ENCODE results near the gene GPHN. TPM values are rescaled to one million over a fixed set of nuclear protein-coding genes. Genes with fewer than 3 reads are reported as not detected.
"Not testable (repeated sequence)": the region's sequence is repeated elsewhere in the genome, so short reads cannot be mapped to it uniquely, and the experiment has no call there.

The GPHN gene
- total RNA-seq, 1 donor from 2014 or later = 33.4 TPM

- no peak overlapping the region for H3K4me3 ChIP-seq
- no peaks in the 10 kb centered on the region for H3K27me3 ChIP-seq (ENCODE audit: low read depth)
- intact Hi-C loops (cut with micrococcal nuclease) = no loop called here
- H3K9me3 ChIP-seq (replicated peaks) = no peaks in the 10 kb centered on the region
- TF ChIP-seq, protein P1, sequence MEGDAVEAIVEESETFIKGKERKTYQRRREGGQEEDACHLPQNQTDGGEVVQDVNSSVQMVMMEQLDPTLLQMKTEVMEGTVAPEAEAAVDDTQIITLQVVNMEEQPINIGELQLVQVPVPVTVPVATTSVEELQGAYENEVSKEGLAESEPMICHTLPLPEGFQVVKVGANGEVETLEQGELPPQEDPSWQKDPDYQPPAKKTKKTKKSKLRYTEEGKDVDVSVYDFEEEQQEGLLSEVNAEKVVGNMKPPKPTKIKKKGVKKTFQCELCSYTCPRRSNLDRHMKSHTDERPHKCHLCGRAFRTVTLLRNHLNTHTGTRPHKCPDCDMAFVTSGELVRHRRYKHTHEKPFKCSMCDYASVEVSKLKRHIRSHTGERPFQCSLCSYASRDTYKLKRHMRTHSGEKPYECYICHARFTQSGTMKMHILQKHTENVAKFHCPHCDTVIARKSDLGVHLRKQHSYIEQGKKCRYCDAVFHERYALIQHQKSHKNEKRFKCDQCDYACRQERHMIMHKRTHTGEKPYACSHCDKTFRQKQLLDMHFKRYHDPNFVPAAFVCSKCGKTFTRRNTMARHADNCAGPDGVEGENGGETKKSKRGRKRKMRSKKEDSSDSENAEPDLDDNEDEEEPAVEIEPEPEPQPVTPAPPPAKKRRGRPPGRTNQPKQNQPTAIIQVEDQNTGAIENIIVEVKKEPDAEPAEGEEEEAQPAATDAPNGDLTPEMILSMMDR (IDR thresholded peaks at IDR 0.05; ENCODE audit: borderline replicate concordance) = no peak
- no peak overlapping the region for H3K27ac ChIP-seq (replicated peaks)
- peaks cover 6% of the 10 kb centered on the region for H3K4me1 ChIP-seq
- no peaks in the 10 kb centered on the region for H3K36me3 ChIP-seq
- DNase-seq = no peak
Measured at GRCh38 chr14:66824251-66824650, 316.3 kb downstream of the GPHN start.

GRCh38 chr14:66827182-66827581 is 319.2 kb downstream of the GPHN start:
- intact Hi-C loops (cut with micrococcal nuclease) = no loop called here

GRCh38 chr14:66831173-66831572 is 323.2 kb downstream of the GPHN start:
- Histone ChIP-seq H3K4me3 (no peak overlapping the region), H3K27ac (replicated peaks) (no peak overlapping the region), H3K27me3 (ENCODE audit: low read depth) (no peaks in the 10 kb centered on the region), H3K36me3 (no peaks in the 10 kb centered on the region), H3K4me1 (no peaks in the 10 kb centered on the region), H3K9me3 (replicated peaks) (no peaks in the 10 kb centered on the region)
- intact Hi-C loops (cut with micrococcal nuclease) = no loop called here
- DNase-seq = no peak
- TF ChIP-seq, protein P1 (IDR thresholded peaks at IDR 0.05; ENCODE audit: borderline replicate concordance) = no peak

More at GRCh38 chr14:66827182-66827581, 319.2 kb downstream of the GPHN start:
- TF ChIP-seq, protein P1 (IDR thresholded peaks at IDR 0.05; ENCODE audit: borderline replicate concordance) = no peak
- peaks cover 6% of the 10 kb centered on the region for H3K4me1 ChIP-seq
- no peaks in the 10 kb centered on the region for H3K27me3 ChIP-seq (ENCODE audit: low read depth)
- H3K9me3 ChIP-seq (replicated peaks) = no peaks in the 10 kb centered on the region
- no peak for DNase-seq
- H3K4me3 ChIP-seq = no peak overlapping the region
- no peaks in the 10 kb centered on the region for H3K36me3 ChIP-seq
- no peak overlapping the region for H3K27ac ChIP-seq (replicated peaks)

- TF ChIP-seq, protein P1 (IDR thresholded peaks at IDR 0.05; ENCODE audit: borderline replicate concordance) = no peak
- intact Hi-C loops (cut with micrococcal nuclease) = no loop called here
- H3K4me3 ChIP-seq = no peak overlapping the region
Measured at GRCh38 chr14:66833816-66834215, 325.9 kb downstream of the GPHN start.

DNA sequence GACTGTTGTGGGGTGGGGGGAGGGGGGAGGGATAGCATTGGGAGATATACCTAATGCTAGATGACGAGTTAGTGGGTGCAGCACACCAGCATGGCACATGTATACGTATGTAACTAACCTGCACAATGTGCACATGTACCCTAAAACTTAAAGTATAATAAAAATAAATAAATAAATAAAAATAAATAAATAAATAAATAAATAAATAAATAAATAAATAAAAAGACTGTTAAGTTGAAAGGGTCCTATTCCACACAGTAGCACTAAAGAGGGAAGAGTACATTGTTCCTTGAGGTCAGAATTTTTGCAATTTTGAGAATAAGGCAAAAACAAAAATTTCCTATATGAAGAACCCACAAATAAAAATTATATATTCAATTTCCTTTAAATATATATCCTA is 329.5 kb downstream of the GPHN start:
- intact Hi-C loops (cut with micrococcal nuclease); DNase-seq; H3K4me3 ChIP-seq; H3K4me1 ChIP-seq; H3K27ac ChIP-seq (replicated peaks); H3K9me3 ChIP-seq (replicated peaks); H3K36me3 ChIP-seq; H3K27me3 ChIP-seq (ENCODE audit: low read depth): not testable (repeated sequence)

More at GRCh38 chr14:66833816-66834215, 325.9 kb downstream of the GPHN start:
- no peaks in the 10 kb centered on the region for H3K36me3 ChIP-seq
- H3K4me1 ChIP-seq = no peaks in the 10 kb centered on the region
- no peaks in the 10 kb centered on the region for H3K9me3 ChIP-seq (replicated peaks)
- DNase-seq = no peak
- no peak overlapping the region for H3K27ac ChIP-seq (replicated peaks)
- H3K27me3 ChIP-seq (ENCODE audit: low read depth) = no peaks in the 10 kb centered on the region

DNA sequence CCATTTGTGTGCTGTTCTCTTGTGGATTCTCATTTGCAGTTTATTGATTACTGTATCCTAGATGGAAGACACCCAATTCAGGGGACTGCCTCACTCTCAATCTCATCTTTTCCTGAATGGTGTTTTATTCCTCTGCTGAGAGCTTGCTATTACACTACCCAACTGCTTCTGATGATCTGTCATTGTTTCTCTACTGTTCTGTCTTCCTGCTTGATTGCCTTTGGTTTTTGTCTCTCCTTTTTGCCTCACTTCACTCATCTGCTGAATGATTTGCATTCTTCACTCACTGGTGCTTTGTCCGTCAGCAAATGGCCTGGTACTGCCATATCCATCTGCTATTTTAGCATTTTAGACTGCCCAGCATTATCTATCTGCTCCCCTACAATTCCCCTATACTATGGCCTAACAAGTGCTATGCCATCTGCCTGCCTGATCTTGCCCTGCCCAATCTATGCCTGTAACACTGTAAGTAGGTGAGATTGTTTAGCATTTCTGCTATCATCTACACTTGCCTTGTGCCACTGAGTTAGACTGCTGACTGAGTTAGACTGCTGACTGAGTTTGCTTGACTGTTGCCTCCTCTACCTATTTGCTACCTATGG is 335.1 kb downstream of the GPHN start:
- intact Hi-C loops (cut with micrococcal nuclease) = no loop called here
- Histone ChIP-seq H3K9me3 (replicated peaks) (no peaks in the 10 kb centered on the region), H3K4me3 (no peak overlapping the region), H3K36me3 (no peaks in the 10 kb centered on the region), H3K4me1 (peaks cover 3% of the 10 kb centered on the region), H3K27me3 (ENCODE audit: low read depth) (no peaks in the 10 kb centered on the region), H3K27ac (replicated peaks) (no peak overlapping the region)
- DNase-seq = no peak
- TF ChIP-seq, protein P1 (IDR thresholded peaks at IDR 0.05; ENCODE audit: borderline replicate concordance) = no peak

Measured in left ventricle myocardium inferior (tissue), 1 donor.